A549 (cell line): ENCODE data around the gene ZNF599. TPM values are rescaled to one million over a fixed set of nuclear protein-coding genes. Genes with fewer than 3 reads are reported as not detected.

ENCODE experiments used
- ATAC-seq, 2 experiments: fragments of 200-7000 bp in 1 of 2; fragments of >200 bp in 1 of 2; cut with Nextera tagmentation in 1 of 2; cut with Tn5 transposase in 1 of 2; 3 replicates each; pipeline versions ENCODE4 v1.8.0 to v1.9.1; 2018 to 2020; ENCODE audit warnings: mild to moderate bottlenecking in 1 of 2, moderate library complexity in 1 of 2
- CTCF ChIA-PET: fragments of 300-600 bp; sonication (Branson Sonifier 250); formaldehyde crosslinking; extraction: SDS; loops from one replicate; lab custom pipeline; 2021; ENCODE audit warnings: antibody characterized with exemption, inconsistent platforms; lab: Yijun Ruan, JAX
- POLR2A ChIA-PET: fragments of 350-600 bp; formaldehyde crosslinking; extraction: SDS; loops from one replicate; lab custom pipeline; 2021; ENCODE audit warnings: antibody characterized with exemption, inconsistent platforms; lab: Yijun Ruan, JAX
- DNase-seq, 2 experiments: peaks; one replicate each; pipeline versions ENCODE4 v3.0.0 to v3.0.0-alpha.2; 2011 to 2016; ENCODE audit warnings: low read depth in 1 of 2, low spot score in 1 of 2
- FAIRE-seq: peaks from 2 replicates; lab custom pipeline; 2011; peaks lifted over from hg19 to GRCh38; lab: Jason Lieb, UNC
- H3K27ac ChIP-seq, 2 experiments: fragments of >200 bp; sonication (Bioruptor Twin); formaldehyde crosslinking; 3 replicates each; pipeline ENCODE4 v1.5.1; 2016 to 2017
- H3K4me1 ChIP-seq: fragments of >200 bp; sonication (Bioruptor Twin); formaldehyde crosslinking; 3 replicates; pipeline ENCODE4 v1.6.1; 2016
- H3K4me2 ChIP-seq: fragments of >200 bp; sonication (Bioruptor Twin); formaldehyde crosslinking; 3 replicates; pipeline ENCODE4 v1.6.1; 2016
- H3K4me3 ChIP-seq: fragments of >200 bp; sonication (Bioruptor Twin); formaldehyde crosslinking; 3 replicates; pipeline ENCODE4 v1.5.1; 2016
- H3K9me3 ChIP-seq: fragments of >200 bp; sonication (Bioruptor Twin); formaldehyde crosslinking; 3 replicates; pipeline ENCODE4 v1.6.1; 2016
- BHLHE40 ChIP-seq: IDR thresholded peaks from 2 replicates; pipeline ENCODE4 v1.6.1; 2012; ENCODE audit warnings: low read depth, low read length, inconsistent platforms
- CBX2 ChIP-seq: fragments of 200-600 bp; sonication (generic); IDR thresholded peaks from 2 replicates; pipeline ENCODE4 v1.6.1; 2016; ENCODE audit warnings: low read depth, mild to moderate bottlenecking, borderline replicate concordance
- CTCF ChIP-seq: fragments of >200 bp; sonication (Bioruptor Twin); formaldehyde crosslinking; IDR thresholded peaks from 3 replicates; pipeline ENCODE4 v1.5.1; 2016
- E2F6 ChIP-seq: IDR thresholded peaks from 2 replicates; pipeline ENCODE4 v1.6.1; 2012; ENCODE audit warnings: low read depth, borderline replicate concordance
- ESRRA ChIP-seq: fragments of 150-350 bp; IDR thresholded peaks from 2 replicates; pipeline ENCODE4 v1.6.1; 2014; ENCODE audit warnings: mild to moderate bottlenecking, low read length, borderline replicate concordance
- FOSL2 ChIP-seq, 2 experiments: fragments of 450-650 bp in 1 of 2; fragments of >200 bp in 1 of 2; sonication (Bioruptor Twin) in 1 of 2; formaldehyde crosslinking; IDR thresholded peaks; 2 replicates each; pipeline versions ENCODE4 v1.5.0 to v1.6.1; 2016 to 2020; ENCODE audit warnings: mild to moderate bottlenecking in 1 of 2, moderate library complexity in 1 of 2
- HOXB5 ChIP-seq: fragments of 250-450 bp; sonication (Bioruptor Pico); IDR thresholded peaks from 2 replicates; pipeline ENCODE4 v1.5.0; 2020; ENCODE audit warnings: mild to moderate bottlenecking, moderate library complexity
- KDM5A ChIP-seq: fragments of 200-600 bp; sonication (generic); IDR thresholded peaks from 2 replicates; pipeline ENCODE4 v1.6.1; 2016; ENCODE audit warnings: antibody characterized with exemption, mild to moderate bottlenecking
- MYC ChIP-seq: IDR thresholded peaks from 2 replicates; pipeline ENCODE4 v1.6.1; 2012; ENCODE audit warnings: mild to moderate bottlenecking, inconsistent platforms, low read length, improper control_type of control experiment, borderline replicate concordance
- NFE2L2 ChIP-seq: fragments of 150-350 bp; conservative IDR thresholded peaks from 2 replicates; pipeline ENCODE4 v1.6.1; 2014; ENCODE audit warnings: low read length
- NR3C1 ChIP-seq: fragments of >200 bp; sonication (Bioruptor Twin); formaldehyde crosslinking; IDR thresholded peaks from 3 replicates; pipeline ENCODE4 v1.6.1; 2017
- PBX3 ChIP-seq: IDR thresholded peaks from 2 replicates; pipeline ENCODE4 v1.6.1; 2012
- PHF8 ChIP-seq: fragments of 200-600 bp; sonication (generic); IDR thresholded peaks from 2 replicates; pipeline ENCODE4 v1.6.1; 2016; ENCODE audit warnings: low read depth, mild to moderate bottlenecking, antibody characterized with exemption, moderate library complexity, borderline replicate concordance
- REST ChIP-seq: fragments of 200-600 bp; sonication (generic); IDR thresholded peaks from 2 replicates; pipeline ENCODE4 v1.6.1; 2016; ENCODE audit warnings: antibody characterized with exemption, mild to moderate bottlenecking, moderate library complexity
- RNF2 ChIP-seq: fragments of 200-600 bp; sonication (generic); IDR thresholded peaks from 2 replicates; pipeline ENCODE4 v1.6.1; 2016; ENCODE audit warnings: low read depth, mild to moderate bottlenecking, antibody characterized with exemption, moderate library complexity, borderline replicate concordance
- TFCP2L1 ChIP-seq: fragments of 250-450 bp; sonication (Bioruptor Pico); IDR thresholded peaks from 2 replicates; pipeline ENCODE4 v1.5.0; 2021; ENCODE audit warnings: mild to moderate bottlenecking
- TP53 ChIP-seq: fragments of 250-450 bp; sonication (Bioruptor Pico); IDR thresholded peaks from 2 replicates; pipeline ENCODE4 v1.5.0; 2021; ENCODE audit warnings: mild to moderate bottlenecking, moderate library complexity
- WGBS: methylation state at CpG from one replicate; pipeline ENCODE4 v1.1.6; 2017; ENCODE audit errors: missing lambda C conversion rate; 5-methylcytosine and 5-hydroxymethylcytosine counted together
- polyA plus RNA-seq, 4 experiments: library from polyadenylated mRNA; depleted of rRNA in 3 of 4; stranded (reverse); fragments of >200 nt; fragmentation: RNase III in 1 of 4; extraction: RNeasy Plus Mini Kit Qiagen cat#74134 plus additional on column Dnase treatment in 1 of 4; gene quantifications; 2 replicates in 3 of 4; 3 replicates in 1 of 4; pipeline ENCODE4 v1.2.3, GENCODE V29; 2011 to 2017

Gene ZNF599
- polyA plus RNA-seq, 2 of the 4 experiments (the other 2 are of a cell fraction) = 2.6 to 3.9 TPM

GRCh38 chr19:34733746-34734536 lies 39.1 kb downstream of the ZNF599 start, which contains the start of gene ZNF181 (continued):
- TF ChIP-seq PHF8 (peak; percentile 99), RNF2 (peak; percentile 57; the same call in 1 of the 2 replicates), TP53 (CRISPR knock-in tag) (peak; percentile 79), CTCF (peak; percentile 4; the same call in 1 of the 3 replicates), NFE2L2 (no peak), TFCP2L1 (CRISPR knock-in tag) (peak; percentile 80; the same call in 1 of the 2 replicates), NR3C1 (no peak), HOXB5 (CRISPR knock-in tag) (peak; percentile 76), ESRRA (no peak), FOSL2 (IDR thresholded peaks at IDR 0.05) (no peak), FOSL2 (CRISPR knock-in tag; IDR thresholded peaks at IDR 0.05) (peak; percentile 25; the same call in 1 of the 2 replicates), KDM5A (peak; percentile 54; the same call in 1 of the 2 replicates), PBX3 (0 out of 2 replicates have a peak, but pooled peaks have one; percentile 51), CBX2 (no peak), REST (0 out of 2 replicates have a peak, but pooled peaks have one; percentile 18)
- TF ChIP-seq, all 56 proteins: peak for 25

GRCh38 chr19:34733266-34733745 lies 39.7 kb downstream of the ZNF599 start:
- Histone ChIP-seq H3K4me2 (peak overlapping the region; percentile 85), H3K4me3 (peak overlapping the region; percentile 67), H3K4me1 (peaks cover 4% of the 10 kb centered on the region; the same call in 1 of the 3 replicates), H3K9me3 (peaks cover 54% of the 10 kb centered on the region), H3K27ac (peak overlapping the region; percentile 93)
- peak; percentile 44 to 62 for ATAC-seq
- CTCF ChIA-PET = interaction anchor here (0.6 to 2.5 kb wide), 4 partner anchors 12 to 56 kb away, joined by 3 to 7 read pairs (median 4); partner anchors contain the start of gene ZNF302
- WGBS = 12% methylated on average over 13 of the region's 13 CpGs
- FAIRE-seq = peak; percentile 36
- POLR2A ChIA-PET = interaction anchor here (0.6 to 1.2 kb wide), 6 partner anchors 56 to 273 kb away, joined by 3 to 20 read pairs (median 4); partner anchors contain the start of genes SCGB2B2, WTIP, ZNF30 and ZNF302
- DNase-seq = no peak
- TF ChIP-seq ESRRA (no peak), MYC (peak; percentile 84), NR3C1 (no peak), BHLHE40 (peak; percentile 58), E2F6 (peak; percentile 63; the same call in 1 of the 2 replicates)
